ENCODE data around the gene DGKD.
A peak's percentile ranks its signal among the peaks of the same experiment; 100 is the strongest.

DGKD gene

GRCh38 chr2:233353769-233354499, at the start of gene DGKD:
TSS of gene DGKD (plus strand) at chr2:233354494. CDS start at chr2:233354519, 25 bp downstream.
- TF ChIP-seq ZNF274 (IDR thresholded peaks at IDR 0.05; ENCODE audit: low read depth, low read length): no peak
- peak within 1 kb of the TSS; percentile 89 for H3K4me3 ChIP-seq (ENCODE audit: low read length)

- no peak within 1 kb of the TSS for H3K4me3 ChIP-seq (ENCODE audit: low read length)
- no peak for TF ChIP-seq ZNF274 (IDR thresholded peaks at IDR 0.05; ENCODE audit: low read depth, low read length)
Observed at GRCh38 chr2:233307565-233307964, 46.7 kb upstream of the DGKD start, which contains the start of gene SAG. TSS of gene SAG (plus strand) at chr2:233307816. CDS start at chr2:233309190, 1,374 bp downstream.

- TF ChIP-seq ZNF274 (IDR thresholded peaks at IDR 0.05; ENCODE audit: low read depth, low read length): no peak
- no peak overlapping the region for H3K4me3 ChIP-seq (ENCODE audit: low read length)
Observed at GRCh38 chr2:233311241-233311926, 42.9 kb upstream of the DGKD start.

- no peak overlapping the region for H3K4me3 ChIP-seq (ENCODE audit: low read length)
- TF ChIP-seq ZNF274 (IDR thresholded peaks at IDR 0.05; ENCODE audit: low read depth, low read length): no peak
Observed at GRCh38 chr2:233312874-233313273, 41.4 kb upstream of the DGKD start.

GRCh38 chr2:233314180-233314925, 39.9 kb upstream of the DGKD start:
- H3K4me3 ChIP-seq (ENCODE audit: low read length): no peak overlapping the region

GRCh38 chr2:233317196-233317943, 36.9 kb upstream of the DGKD start:
- H3K4me3 ChIP-seq (ENCODE audit: low read length): no peak overlapping the region
- no peak for TF ChIP-seq ZNF274 (IDR thresholded peaks at IDR 0.05; ENCODE audit: low read depth, low read length)

More at GRCh38 chr2:233314180-233314925, 39.9 kb upstream of the DGKD start:
- TF ChIP-seq ZNF274 (IDR thresholded peaks at IDR 0.05; ENCODE audit: low read depth, low read length): no peak

GRCh38 chr2:233319256-233319655, 35.0 kb upstream of the DGKD start:
- TF ChIP-seq ZNF274 (IDR thresholded peaks at IDR 0.05; ENCODE audit: low read depth, low read length): no peak
- H3K4me3 ChIP-seq (ENCODE audit: low read length): no peak overlapping the region

- no peak overlapping the region for H3K4me3 ChIP-seq (ENCODE audit: low read length)
- TF ChIP-seq ZNF274 (IDR thresholded peaks at IDR 0.05; ENCODE audit: low read depth, low read length): no peak
Observed at GRCh38 chr2:233320470-233320869, 33.8 kb upstream of the DGKD start.

- TF ChIP-seq ZNF274 (IDR thresholded peaks at IDR 0.05; ENCODE audit: low read depth, low read length): no peak
- no peak overlapping the region for H3K4me3 ChIP-seq (ENCODE audit: low read length)
Observed at GRCh38 chr2:233321166-233321565, 33.1 kb upstream of the DGKD start.

- TF ChIP-seq ZNF274 (IDR thresholded peaks at IDR 0.05; ENCODE audit: low read depth, low read length): no peak
Observed at GRCh38 chr2:233323851-233324250, 30.4 kb upstream of the DGKD start.

GRCh38 chr2:233325256-233325655, 29.0 kb upstream of the DGKD start:
- TF ChIP-seq ZNF274 (IDR thresholded peaks at IDR 0.05; ENCODE audit: low read depth, low read length): no peak
- H3K4me3 ChIP-seq (ENCODE audit: low read length): no peak overlapping the region

More at GRCh38 chr2:233323851-233324250, 30.4 kb upstream of the DGKD start:
- H3K4me3 ChIP-seq (ENCODE audit: low read length): no peak overlapping the region

- no peak for TF ChIP-seq ZNF274 (IDR thresholded peaks at IDR 0.05; ENCODE audit: low read depth, low read length)
- H3K4me3 ChIP-seq (ENCODE audit: low read length): no peak overlapping the region
Observed at GRCh38 chr2:233325814-233326213, 28.5 kb upstream of the DGKD start.

- no peak for TF ChIP-seq ZNF274 (IDR thresholded peaks at IDR 0.05; ENCODE audit: low read depth, low read length)
Observed at GRCh38 chr2:233326500-233326899, 27.8 kb upstream of the DGKD start.

GRCh38 chr2:233328922-233329321, 25.4 kb upstream of the DGKD start:
- H3K4me3 ChIP-seq (ENCODE audit: low read length): no peak overlapping the region
- TF ChIP-seq ZNF274 (IDR thresholded peaks at IDR 0.05; ENCODE audit: low read depth, low read length): no peak

More at GRCh38 chr2:233326500-233326899, 27.8 kb upstream of the DGKD start:
- no peak overlapping the region for H3K4me3 ChIP-seq (ENCODE audit: low read length)

Measured in GM08714 (cell line).